Fibroblast of lung (primary cell): ENCODE data around the gene ACO1. TPM values are rescaled to one million over a fixed set of nuclear protein-coding genes. Genes with fewer than 3 reads are reported as not detected.

ENCODE experiments used
- DNase-seq, 2 donors: peaks; one replicate each; pipeline versions ENCODE4 v3.0.0 to v3.0.0-alpha.2; 2010; ENCODE audit warnings: low read depth in 2 of 2
- H2AFZ ChIP-seq: 2 replicates; pipeline ENCODE4 v1.5.1; 2012; ENCODE audit warnings: low read length, control low read depth, inconsistent platforms
- H3K27ac ChIP-seq: 2 replicates; pipeline ENCODE4 v1.5.1; 2011; ENCODE audit warnings: low read length, control low read depth; ENCODE audit not compliant: insufficient read depth
- H3K27me3 ChIP-seq: 2 replicates; pipeline ENCODE4 v1.5.1; 2011; ENCODE audit warnings: mild to moderate bottlenecking, low read length; ENCODE audit not compliant: control insufficient read depth, insufficient read depth
- H3K36me3 ChIP-seq: 2 replicates; pipeline ENCODE4 v1.5.1; 2011; ENCODE audit warnings: low read length; ENCODE audit not compliant: control insufficient read depth, insufficient read depth
- H3K4me1 ChIP-seq: 2 replicates; pipeline ENCODE4 v1.5.1; 2011; ENCODE audit warnings: low read length; ENCODE audit not compliant: control insufficient read depth, insufficient read depth; ENCODE audit errors: extremely low read depth
- H3K4me2 ChIP-seq: 2 replicates; pipeline ENCODE4 v1.5.1; 2011; ENCODE audit warnings: low read length, control low read depth; ENCODE audit not compliant: insufficient read depth; ENCODE audit errors: extremely low read depth
- H3K4me3 ChIP-seq, 4 experiments: fragments of 200-600 bp in 1 of 4; sonication (generic) in 1 of 4; replicated peaks in 1 of 4; 2 replicates each; pipeline ENCODE4 v1.5.1; 2011 to 2016; ENCODE audit warnings: low read length in 4 of 4, low read depth in 3 of 4, mild to moderate bottlenecking in 3 of 4, control low read depth in 2 of 4, inconsistent platforms in 1 of 4, mixed read lengths in 1 of 4; ENCODE audit not compliant: insufficient read depth in 1 of 4; ENCODE audit errors: control extremely low read depth in 1 of 4
- H3K79me2 ChIP-seq: 2 replicates; pipeline ENCODE4 v1.5.1; 2012; ENCODE audit warnings: mild to moderate bottlenecking, low read length, inconsistent platforms; ENCODE audit not compliant: control insufficient read depth, insufficient read depth
- H3K9ac ChIP-seq: 2 replicates; pipeline ENCODE4 v1.5.1; 2011; ENCODE audit warnings: mild to moderate bottlenecking, low read length, control low read depth; ENCODE audit not compliant: insufficient read depth
- H3K9me3 ChIP-seq: 2 replicates; pipeline ENCODE4 v1.5.1; 2012; ENCODE audit warnings: low read depth, low read length; ENCODE audit not compliant: control insufficient read depth, insufficient read depth
- H4K20me1 ChIP-seq: 2 replicates; pipeline ENCODE4 v1.5.1; 2011; ENCODE audit warnings: low read length; ENCODE audit not compliant: control insufficient read depth, insufficient read depth; ENCODE audit errors: extremely low read depth
- EZH2 ChIP-seq: IDR thresholded peaks from 2 replicates; pipeline ENCODE4 v1.5.1; 2012; ENCODE audit warnings: low read length, control low read depth, mild to moderate bottlenecking; ENCODE audit errors: missing control alignments
- polyA plus RNA-seq, 2 donors: library from polyadenylated mRNA; depleted of rRNA in 1 of 2; stranded (reverse) in 1 of 2; unstranded in 1 of 2; fragments of >200 nt; gene quantifications; 2 replicates each; pipeline ENCODE4 v1.2.1, GENCODE V29; 2011 to 2012; ENCODE audit warnings: missing spikeins in 1 of 2
- total RNA-seq: library from RNA; depleted of rRNA; stranded (reverse); fragments of >200 nt; gene quantifications from 2 replicates; pipeline ENCODE4 v1.2.1, GENCODE V29; 2014
- TF ChIP-seq, protein P1 (sequence below), 2 donors: IDR thresholded peaks in 1 of 2; conservative IDR thresholded peaks in 1 of 2; 1 replicate in 1 of 2; 2 replicates in 1 of 2; pipeline ENCODE4 v1.5.1; 2011 to 2012; ENCODE audit warnings: low read length in 2 of 2, control low read depth in 1 of 2, inconsistent platforms in 1 of 2, low read depth in 1 of 2, mild to moderate bottlenecking in 1 of 2

The ACO1 gene
- total and polyA plus RNA-seq, 2 donors (not counting 1 experiment from before 2014, with no cell fraction given), result 77.8 to 158 TPM

GRCh38 chr9:32431196-32431595, 46.8 kb downstream of the ACO1 start:
- peak in 1 of 2 donors; percentile 53 for DNase-seq
- no peaks in the 10 kb centered on the region for H3K79me2 ChIP-seq
- no peaks in the 10 kb centered on the region for H3K9me3 ChIP-seq
- peaks cover 3% of the 10 kb centered on the region for H3K36me3 ChIP-seq
- H3K4me3 ChIP-seq, result no peak overlapping the region
- H3K4me1 ChIP-seq, result peaks cover 19% of the 10 kb centered on the region
- H3K27me3 ChIP-seq, result no peaks in the 10 kb centered on the region
- H3K9ac ChIP-seq, result no peak overlapping the region
- no peaks in the 10 kb centered on the region for H4K20me1 ChIP-seq
- H2AFZ ChIP-seq, result no peak overlapping the region
- TF ChIP-seq, protein P1, sequence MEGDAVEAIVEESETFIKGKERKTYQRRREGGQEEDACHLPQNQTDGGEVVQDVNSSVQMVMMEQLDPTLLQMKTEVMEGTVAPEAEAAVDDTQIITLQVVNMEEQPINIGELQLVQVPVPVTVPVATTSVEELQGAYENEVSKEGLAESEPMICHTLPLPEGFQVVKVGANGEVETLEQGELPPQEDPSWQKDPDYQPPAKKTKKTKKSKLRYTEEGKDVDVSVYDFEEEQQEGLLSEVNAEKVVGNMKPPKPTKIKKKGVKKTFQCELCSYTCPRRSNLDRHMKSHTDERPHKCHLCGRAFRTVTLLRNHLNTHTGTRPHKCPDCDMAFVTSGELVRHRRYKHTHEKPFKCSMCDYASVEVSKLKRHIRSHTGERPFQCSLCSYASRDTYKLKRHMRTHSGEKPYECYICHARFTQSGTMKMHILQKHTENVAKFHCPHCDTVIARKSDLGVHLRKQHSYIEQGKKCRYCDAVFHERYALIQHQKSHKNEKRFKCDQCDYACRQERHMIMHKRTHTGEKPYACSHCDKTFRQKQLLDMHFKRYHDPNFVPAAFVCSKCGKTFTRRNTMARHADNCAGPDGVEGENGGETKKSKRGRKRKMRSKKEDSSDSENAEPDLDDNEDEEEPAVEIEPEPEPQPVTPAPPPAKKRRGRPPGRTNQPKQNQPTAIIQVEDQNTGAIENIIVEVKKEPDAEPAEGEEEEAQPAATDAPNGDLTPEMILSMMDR (conservative IDR thresholded peaks at IDR 0.05 in 1 of 2, IDR thresholded peaks at IDR 0.05 in 1 of 2; ENCODE audit: low read depth in 1 of 2, low read length in 2 of 2), result no peak
- TF ChIP-seq EZH2, result no peak
- no peak overlapping the region for H3K27ac ChIP-seq
- no peak overlapping the region for H3K4me2 ChIP-seq

DNA sequence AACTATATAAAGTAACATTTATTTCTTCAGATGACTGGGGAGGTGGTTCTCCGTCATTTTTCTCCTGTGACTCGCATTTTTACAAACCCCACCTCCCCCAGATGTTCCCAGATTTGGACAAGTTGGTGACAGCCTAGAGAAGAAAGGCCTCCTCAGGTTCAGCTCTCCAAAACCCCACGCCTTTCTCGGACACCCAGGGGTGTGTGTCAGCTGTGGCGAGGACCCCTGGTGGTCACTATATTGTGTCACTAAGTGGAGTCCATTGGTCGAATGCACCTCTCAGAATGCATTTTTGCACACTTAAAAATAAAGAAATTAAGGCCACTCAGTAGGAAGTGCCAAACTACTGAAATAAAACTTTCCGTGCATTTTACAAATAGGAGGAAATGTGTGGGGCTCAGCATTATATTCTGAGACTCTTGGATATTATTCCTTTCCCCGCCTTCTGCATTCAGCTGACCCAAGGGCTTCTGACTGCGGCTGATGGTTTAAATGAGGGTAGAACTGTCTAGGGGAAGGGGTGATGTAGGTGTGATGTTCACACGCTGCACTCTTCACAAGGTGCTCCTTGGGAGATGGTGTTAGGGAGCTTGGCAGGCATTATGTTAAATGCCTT, 47.6 kb downstream of the ACO1 start:
- Histone ChIP-seq H3K9ac (no peak overlapping the region), H4K20me1 (no peaks in the 10 kb centered on the region), H2AFZ (no peak overlapping the region), H3K4me3 (no peak overlapping the region), H3K4me1 (peaks cover 14% of the 10 kb centered on the region), H3K36me3 (peaks cover 6% of the 10 kb centered on the region), H3K4me2 (no peak overlapping the region), H3K79me2 (no peaks in the 10 kb centered on the region), H3K9me3 (no peaks in the 10 kb centered on the region), H3K27ac (peak overlapping the region; percentile 11), H3K27me3 (no peaks in the 10 kb centered on the region)
- peak; percentile 52 to 67 for DNase-seq
- no peak for TF ChIP-seq EZH2
- TF ChIP-seq, protein P1 (conservative IDR thresholded peaks at IDR 0.05 in 1 of 2, IDR thresholded peaks at IDR 0.05 in 1 of 2; ENCODE audit: low read depth in 1 of 2, low read length in 2 of 2), result peak; percentile 46 to 61

GRCh38 chr9:32434892-32435291, 50.4 kb downstream of the ACO1 start:
- no peak overlapping the region for H2AFZ ChIP-seq
- H4K20me1 ChIP-seq, result no peaks in the 10 kb centered on the region
- H3K27me3 ChIP-seq, result no peaks in the 10 kb centered on the region
- DNase-seq, result no peak
- H3K27ac ChIP-seq, result no peak overlapping the region
- no peak overlapping the region for H3K4me2 ChIP-seq
- no peaks in the 10 kb centered on the region for H3K79me2 ChIP-seq
- no peak overlapping the region for H3K9ac ChIP-seq
- H3K4me3 ChIP-seq, result no peak overlapping the region
- TF ChIP-seq EZH2, result no peak
- TF ChIP-seq, protein P1 (conservative IDR thresholded peaks at IDR 0.05 in 1 of 2, IDR thresholded peaks at IDR 0.05 in 1 of 2; ENCODE audit: low read depth in 1 of 2, low read length in 2 of 2), result no peak
- peaks cover 9% of the 10 kb centered on the region for H3K4me1 ChIP-seq
- H3K9me3 ChIP-seq, result no peaks in the 10 kb centered on the region
- peaks cover 6% of the 10 kb centered on the region for H3K36me3 ChIP-seq
